HG03565 (cell line): Measurements from ENCODE around the gene OGDH.

Experiments used
- ATAC-seq: cut with Tn5 transposase; IDR thresholded peaks from one replicate; pipeline ENCODE4 v1.9.1; 2021; ENCODE audit warnings: mild to moderate bottlenecking, moderate library complexity; ENCODE audit not compliant: unreplicated experiment

The OGDH gene

DNA sequence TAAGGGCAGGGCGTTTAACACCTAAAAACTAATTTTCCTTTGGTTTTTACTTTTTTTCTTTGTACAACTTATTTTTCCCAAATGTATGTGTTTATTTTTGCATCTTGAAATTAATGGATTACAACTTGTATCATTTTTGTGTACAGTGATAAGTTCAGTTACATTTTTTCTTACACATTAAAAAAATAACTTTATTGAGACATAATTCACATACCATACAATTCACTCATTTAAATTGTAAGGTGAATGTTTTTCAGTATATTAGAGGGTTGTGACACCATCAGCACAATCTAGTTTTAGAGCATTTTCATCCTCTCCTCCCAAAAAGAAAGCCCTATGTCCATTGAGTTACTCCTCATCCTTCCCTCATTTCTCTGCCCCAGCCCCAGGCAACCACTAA is 11.6 kb downstream of the OGDH start:
- ATAC-seq, result no peak

GRCh38 chr7:44618753-44619152 is 12.3 kb downstream of the OGDH start:
- no peak for ATAC-seq

DNA sequence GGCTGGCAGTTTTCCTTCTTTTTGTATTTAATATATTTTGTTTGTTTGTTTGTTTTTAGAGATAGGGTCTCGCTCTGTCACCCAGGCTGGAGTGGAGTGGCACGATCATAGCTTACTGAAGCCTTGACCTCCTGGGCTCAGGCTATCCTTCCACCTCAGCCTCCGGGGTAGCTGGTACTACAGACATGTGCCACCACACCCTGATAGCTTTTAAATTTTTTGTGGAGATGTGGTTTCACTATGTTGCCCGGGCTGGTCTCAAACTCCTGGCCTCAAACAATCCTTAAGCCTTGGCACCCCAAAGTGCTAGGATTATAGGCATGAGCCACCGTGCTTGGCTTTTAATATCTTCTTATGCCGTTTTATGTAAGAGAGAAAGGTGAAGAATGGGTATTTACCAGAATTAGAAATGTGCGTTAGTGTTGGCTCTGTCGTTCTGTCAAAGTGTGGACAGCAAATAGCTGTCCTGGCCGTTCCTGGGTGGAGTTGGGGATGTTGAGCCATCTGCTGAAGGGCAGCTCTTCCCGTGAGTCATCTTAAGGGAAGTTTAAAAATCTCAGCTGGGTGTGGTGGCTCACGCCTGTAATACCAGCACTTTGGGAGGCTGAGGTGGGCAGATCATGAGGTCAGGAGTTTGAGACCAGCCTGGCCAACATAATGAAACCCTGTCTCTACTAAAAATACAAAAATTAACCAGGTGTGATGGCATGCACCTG is 14.8 kb downstream of the OGDH start:
- no peak for ATAC-seq

GRCh38 chr7:44621750-44622103 is 15.3 kb downstream of the OGDH start:
- no peak for ATAC-seq

DNA sequence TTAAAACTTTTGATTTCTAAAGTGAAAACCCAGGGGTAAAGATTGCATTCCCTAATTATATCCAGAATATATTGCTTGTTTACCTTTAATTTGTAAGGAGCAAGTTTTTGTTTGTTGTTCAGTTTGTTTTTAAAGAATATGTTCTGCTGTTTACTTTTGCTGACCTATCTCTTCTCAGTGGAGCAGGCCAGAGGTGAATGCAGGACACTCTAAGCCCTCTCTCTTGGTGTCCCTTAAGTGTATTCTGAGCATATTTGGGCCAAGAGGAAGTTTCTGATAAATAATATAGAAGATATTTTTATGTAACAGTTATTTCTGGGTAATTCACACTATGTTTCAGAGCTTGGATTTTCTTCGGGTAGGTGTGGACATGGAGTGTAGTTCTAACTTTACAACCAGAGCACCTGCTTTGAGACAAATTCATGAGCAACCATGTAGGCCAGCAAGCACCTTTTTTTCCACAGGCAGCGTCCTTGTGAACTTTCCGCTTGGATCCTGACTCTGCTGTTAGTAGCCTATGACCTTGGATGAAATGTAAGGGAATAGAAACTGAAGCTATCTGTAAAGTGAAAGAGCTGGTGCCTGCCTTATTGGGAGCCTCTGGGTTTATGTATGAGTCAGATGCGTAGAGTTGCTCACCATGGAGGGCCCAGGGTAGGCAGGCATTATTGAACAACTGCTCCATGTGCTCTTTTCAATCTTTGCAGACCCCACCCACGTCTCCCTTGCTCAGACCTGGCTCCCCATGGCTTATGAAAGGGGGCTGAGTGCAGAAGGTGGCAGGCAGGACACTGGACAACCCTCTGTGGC is 16.1 kb downstream of the OGDH start:
- peak; percentile 62 for ATAC-seq

- ATAC-seq, result no peak
Measured at GRCh38 chr7:44624318-44624717, 17.9 kb downstream of the OGDH start.

DNA sequence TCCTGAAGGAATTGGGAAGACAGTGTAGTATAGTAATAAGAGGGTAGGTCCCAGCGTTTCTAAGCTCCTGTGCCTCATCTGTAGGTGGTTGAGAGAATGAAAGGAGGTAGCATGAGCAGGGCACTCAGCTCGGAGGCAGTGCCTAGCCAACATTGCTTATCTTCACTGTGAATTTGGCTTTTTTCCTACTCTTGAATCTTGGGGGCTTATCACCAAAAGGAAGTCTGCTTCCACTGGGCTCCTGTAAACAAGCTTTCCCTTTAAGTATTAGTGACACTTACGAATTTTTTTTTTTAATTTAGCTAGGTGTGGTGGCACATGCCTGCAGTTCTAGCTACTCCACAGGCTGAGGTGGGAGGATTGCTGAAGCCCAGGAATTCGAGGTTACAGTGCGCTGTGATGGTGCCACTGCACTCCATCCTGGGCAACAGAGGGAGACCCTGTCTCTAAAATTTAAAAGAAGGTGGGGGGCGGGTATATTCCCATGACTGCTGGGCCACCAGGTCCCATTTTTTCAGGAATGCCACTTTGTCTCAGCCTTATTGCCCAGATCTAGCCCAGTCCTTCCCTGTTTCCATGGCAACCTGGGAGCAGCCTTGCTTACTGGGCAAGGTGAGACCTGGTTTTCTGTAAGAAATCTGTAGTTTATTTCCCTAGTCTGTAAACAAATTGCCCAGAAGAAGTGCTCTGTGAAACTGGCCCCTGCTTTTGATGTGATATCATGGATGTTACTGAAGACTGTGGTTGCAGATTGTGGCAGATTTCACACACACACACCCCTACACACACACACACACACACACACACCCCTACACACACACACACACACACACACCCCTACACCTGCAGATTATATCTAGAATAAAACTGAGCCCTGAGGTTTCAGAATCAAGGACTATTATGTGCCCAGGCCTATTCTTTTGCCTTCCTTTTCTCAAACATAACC is 19.4 kb downstream of the OGDH start:
- ATAC-seq, result no peak

- no peak for ATAC-seq
Measured at GRCh38 chr7:44626620-44627019, 20.2 kb downstream of the OGDH start.

DNA sequence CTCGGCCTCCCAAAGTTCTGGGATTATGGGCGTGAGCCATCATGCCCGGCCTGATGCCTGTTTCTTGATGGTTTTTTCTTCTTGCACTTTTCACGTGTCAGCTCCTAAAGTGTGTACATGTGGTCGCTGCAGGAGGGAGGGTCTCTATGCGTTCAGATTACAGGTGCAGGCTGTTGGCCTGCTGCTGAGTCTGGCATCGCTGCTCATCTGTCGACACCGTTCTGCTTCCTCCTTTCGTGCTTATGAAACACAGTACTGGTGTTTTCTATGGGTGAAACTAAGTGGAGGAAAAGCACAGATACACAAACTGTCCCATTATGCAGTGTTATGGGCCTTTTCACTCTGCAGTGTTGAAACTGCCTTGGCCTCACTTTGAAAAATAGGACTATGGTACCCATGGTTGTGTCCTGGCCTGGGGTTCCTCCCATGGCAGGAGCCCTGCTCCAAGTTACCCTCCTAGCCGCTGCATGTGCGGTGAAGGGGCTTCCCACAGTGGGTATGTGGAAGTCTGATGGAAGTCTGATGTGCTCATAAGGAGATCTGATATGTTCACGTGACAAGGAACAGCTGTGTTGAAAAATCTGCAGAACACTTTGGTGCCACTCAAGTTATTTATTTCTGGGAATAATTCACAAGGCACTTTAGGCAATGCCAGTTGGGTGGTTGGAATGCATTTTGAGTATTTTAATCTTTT is 23.5 kb downstream of the OGDH start:
- ATAC-seq, result no peak

DNA sequence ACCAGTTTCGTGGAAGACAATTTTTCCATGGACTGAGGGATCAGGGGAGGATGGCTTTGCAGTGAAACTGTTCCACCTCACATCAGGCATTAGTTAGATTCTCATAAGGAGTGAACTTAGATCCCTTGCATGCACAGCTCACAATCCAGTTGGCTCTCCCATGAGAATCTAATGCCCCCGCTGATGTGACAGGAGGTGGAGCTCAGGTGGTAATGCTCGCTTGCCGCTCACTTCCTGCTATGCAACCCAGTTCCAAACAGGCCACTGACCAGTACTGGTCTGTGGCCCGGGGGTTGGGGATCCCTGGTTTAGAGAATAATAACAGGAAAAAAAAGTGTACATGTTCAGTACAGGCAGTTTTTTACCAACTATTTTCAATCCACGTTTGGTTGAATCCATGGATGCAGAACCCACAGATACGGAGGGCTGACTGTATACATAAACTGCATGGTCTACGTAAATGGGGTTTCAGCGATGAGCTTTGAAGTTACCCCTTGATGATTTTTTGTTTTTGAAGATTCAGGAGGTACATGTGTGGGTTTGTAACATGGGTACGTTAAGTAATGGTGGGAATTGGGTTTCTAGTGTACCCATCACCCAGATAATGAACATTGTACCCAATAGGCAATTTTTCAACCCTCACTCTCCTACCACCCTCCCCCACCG is 24.5 kb downstream of the OGDH start:
- no peak for ATAC-seq

- no peak for ATAC-seq
Measured at GRCh38 chr7:44631458-44632115, 25.2 kb downstream of the OGDH start.

DNA sequence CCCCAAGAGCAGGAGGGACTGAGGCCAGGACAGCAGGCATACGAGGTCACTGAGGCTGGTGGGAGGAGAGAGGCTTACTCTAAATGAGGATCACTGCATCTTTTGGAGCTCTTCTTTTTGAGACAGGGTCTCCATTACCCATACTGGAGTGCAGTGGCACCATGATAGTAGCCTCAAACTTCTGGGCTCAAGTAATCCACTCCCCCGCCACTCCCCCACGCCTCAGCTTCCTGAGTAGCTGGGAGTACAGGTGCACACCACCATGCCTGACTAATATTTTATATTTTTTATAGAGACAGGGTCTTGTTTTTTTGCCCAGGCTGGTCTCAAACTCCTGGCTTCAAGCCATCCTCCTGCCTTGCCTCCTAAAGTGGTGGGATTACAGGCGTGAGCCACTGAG is 25.8 kb downstream of the OGDH start:
- no peak for ATAC-seq

- peak; percentile 39 for ATAC-seq
Measured at GRCh38 chr7:44633254-44634186, 27.1 kb downstream of the OGDH start.

GRCh38 chr7:44634187-44634838 is 27.9 kb downstream of the OGDH start:
- ATAC-seq, result no peak

DNA sequence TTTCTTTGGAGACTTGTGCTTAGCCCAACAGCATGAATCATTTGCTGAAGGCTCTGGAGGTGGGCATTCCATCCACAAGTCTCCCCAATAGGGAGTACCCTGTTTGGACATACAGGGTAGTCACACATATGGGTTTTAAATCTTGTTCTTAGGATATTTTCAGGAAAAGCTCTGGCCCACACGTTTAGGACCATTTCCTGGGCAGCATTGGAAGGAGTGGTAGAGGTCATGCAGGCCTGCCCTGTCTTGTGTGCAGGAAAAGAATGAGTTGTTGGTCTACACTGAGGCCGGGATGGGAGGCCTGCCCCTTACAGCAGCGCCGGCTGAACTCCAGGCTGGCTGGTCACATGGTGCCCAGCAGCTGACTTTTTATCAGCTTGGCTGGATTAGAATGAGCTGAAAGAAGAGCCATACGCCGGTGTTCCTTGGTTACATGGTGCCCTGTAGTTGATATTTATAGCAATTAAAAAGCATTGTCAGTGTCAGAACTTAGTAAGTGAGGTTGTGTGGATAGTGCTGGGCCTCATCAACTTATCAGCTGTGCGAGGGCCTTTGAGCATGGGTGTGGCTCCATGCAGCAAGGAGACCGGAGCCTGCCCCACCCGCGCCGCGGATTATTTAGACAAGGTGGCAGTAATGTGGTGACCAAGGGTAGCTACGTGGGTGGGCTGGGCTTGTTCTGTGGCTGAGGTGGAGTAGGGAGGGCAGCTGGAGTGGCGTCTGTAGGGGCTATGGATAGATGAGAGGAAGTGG is 28.6 kb downstream of the OGDH start:
- ATAC-seq, result no peak

DNA sequence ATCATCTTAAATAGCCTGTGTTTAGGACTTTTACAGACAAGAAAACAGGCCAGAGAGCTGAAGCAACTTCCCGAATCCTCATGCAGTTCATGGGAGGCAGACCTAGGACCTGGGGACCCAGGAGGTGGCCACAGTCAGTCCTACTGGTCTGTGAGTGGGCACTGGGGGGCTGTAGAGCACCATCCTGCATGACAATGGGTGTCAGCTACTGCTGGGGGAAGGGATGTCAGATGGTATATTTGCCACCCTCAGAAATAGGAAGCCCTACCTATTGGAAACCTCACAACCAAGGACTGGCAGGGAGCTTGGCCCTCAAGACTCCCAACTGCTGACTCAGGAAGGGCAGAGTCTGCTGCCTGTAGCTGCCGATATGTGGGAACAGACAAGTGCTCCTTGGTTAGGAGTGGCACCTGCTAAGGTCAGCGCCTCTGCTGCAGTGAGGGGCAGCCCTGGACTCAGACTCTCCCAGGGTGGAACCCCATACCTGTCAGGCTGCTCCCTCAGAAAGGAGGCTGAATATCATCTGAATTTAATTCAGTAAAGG is 29.7 kb downstream of the OGDH start:
- no peak for ATAC-seq

DNA sequence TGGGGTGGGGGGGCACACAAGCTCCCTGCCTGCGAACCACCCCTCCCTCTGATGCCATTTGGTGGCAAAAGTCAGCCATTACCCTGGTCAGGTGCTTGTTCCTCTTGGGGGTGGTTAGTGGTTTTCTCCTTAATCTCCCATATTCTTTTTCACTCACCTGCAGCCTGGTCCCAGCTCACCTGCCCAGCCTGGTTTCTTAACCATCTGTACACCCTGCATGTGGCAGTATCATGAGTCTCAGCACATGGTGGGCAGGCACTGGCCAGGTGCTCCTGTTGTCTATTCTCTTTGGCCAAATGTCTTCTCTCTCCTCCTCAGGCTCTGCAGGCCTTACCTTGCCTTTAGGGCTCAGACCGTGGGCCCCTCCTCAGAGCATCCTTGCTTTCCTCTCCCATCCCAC is 30.5 kb downstream of the OGDH start:
- ATAC-seq, result no peak
